HAP-1 (cell line): ENCODE results near the gene DLG2.
A peak's percentile ranks its signal among the peaks of the same experiment; 100 is the strongest.

ENCODE experiments used
- DNase-seq, 2 experiments: peaks; one replicate each; pipeline ENCODE4 v3.0.0-alpha.2; 2016 to 2020; ENCODE audit warnings: low spot score in 2 of 2
- H3K27me3 ChIP-seq: fragments of 250-450 bp; sonication (Bioruptor Pico); 2 replicates; pipeline ENCODE4 v1.5.1; 2020; ENCODE audit warnings: low read depth, mild to moderate bottlenecking, moderate library complexity
- H3K36me3 ChIP-seq: fragments of 250-450 bp; sonication (Bioruptor Pico); replicated peaks from 2 replicates; pipeline ENCODE4 v1.5.1; 2020; ENCODE audit warnings: mild to moderate bottlenecking
- H3K4me1 ChIP-seq: fragments of 250-450 bp; sonication (Bioruptor Pico); 2 replicates; pipeline ENCODE4 v1.5.1; 2020; ENCODE audit warnings: mild to moderate bottlenecking
- H3K4me3 ChIP-seq: fragments of 250-450 bp; sonication (Bioruptor Pico); 2 replicates; pipeline ENCODE4 v1.5.1; 2020; ENCODE audit warnings: mild to moderate bottlenecking, moderate library complexity
- H3K9me3 ChIP-seq: fragments of 250-450 bp; sonication (Bioruptor Pico); 2 replicates; pipeline ENCODE4 v1.5.1; 2020; ENCODE audit warnings: mild to moderate bottlenecking, moderate library complexity
- in situ Hi-C: fragments of 300-500 bp; cut with MboI; formaldehyde crosslinking; loops from 3 replicates; pipeline ENCODE4 v1.14.3; 2020; ENCODE audit warnings: low sequenced_read_pairs, inconsistent platforms, mixed read lengths

DLG2 gene

GRCh38 chr11:84497181-84497580 lies 1130.0 kb downstream of the DLG2 start:
- in situ Hi-C loops, result no loop called here
- Histone ChIP-seq H3K4me3 (no peak overlapping the region), H3K9me3 (no peaks in the 10 kb centered on the region), H3K27me3 (no peaks in the 10 kb centered on the region), H3K36me3 (no peaks in the 10 kb centered on the region), H3K4me1 (peaks cover 5% of the 10 kb centered on the region)
- DNase-seq, result no peak

GRCh38 chr11:84496122-84496521 lies 1131.0 kb downstream of the DLG2 start:
- in situ Hi-C loops, result no loop called here
- Histone ChIP-seq H3K4me1 (peaks cover 5% of the 10 kb centered on the region), H3K36me3 (no peaks in the 10 kb centered on the region), H3K9me3 (no peaks in the 10 kb centered on the region), H3K4me3 (no peak overlapping the region), H3K27me3 (no peaks in the 10 kb centered on the region)
- no peak for DNase-seq

- H3K4me1 ChIP-seq, result peaks cover 32% of the 10 kb centered on the region
Observed at GRCh38 chr11:84480131-84480530, 1147.0 kb downstream of the DLG2 start.

GRCh38 chr11:84476581-84476980 lies 1150.6 kb downstream of the DLG2 start:
- Histone ChIP-seq H3K4me1 (peaks cover 32% of the 10 kb centered on the region), H3K27me3 (no peaks in the 10 kb centered on the region), H3K9me3 (no peaks in the 10 kb centered on the region), H3K4me3 (no peak overlapping the region), H3K36me3 (no peaks in the 10 kb centered on the region)
- in situ Hi-C loops, result no loop called here
- DNase-seq, result no peak

More at GRCh38 chr11:84480131-84480530, 1147.0 kb downstream of the DLG2 start:
- no peaks in the 10 kb centered on the region for H3K27me3 ChIP-seq
- peak in 1 of 2 experiments; percentile 33 for DNase-seq
- H3K4me3 ChIP-seq, result no peak overlapping the region
- H3K36me3 ChIP-seq, result no peaks in the 10 kb centered on the region
- H3K9me3 ChIP-seq, result no peaks in the 10 kb centered on the region
- in situ Hi-C loops, result no loop called here

- no peak overlapping the region for H3K4me3 ChIP-seq
- in situ Hi-C loops, result no loop called here
- H3K27me3 ChIP-seq, result no peaks in the 10 kb centered on the region
- H3K36me3 ChIP-seq, result no peaks in the 10 kb centered on the region
- H3K9me3 ChIP-seq, result no peaks in the 10 kb centered on the region
- no peaks in the 10 kb centered on the region for H3K4me1 ChIP-seq
- DNase-seq, result no peak
Observed at GRCh38 chr11:84471501-84471900, 1155.6 kb downstream of the DLG2 start.

GRCh38 chr11:84468235-84468634 lies 1158.9 kb downstream of the DLG2 start:
- H3K27me3 ChIP-seq, result no peaks in the 10 kb centered on the region
- no peaks in the 10 kb centered on the region for H3K9me3 ChIP-seq
- in situ Hi-C loops, result no loop called here
- H3K4me1 ChIP-seq, result no peaks in the 10 kb centered on the region
- DNase-seq, result peak; percentile 13 to 33
- H3K36me3 ChIP-seq, result no peaks in the 10 kb centered on the region
- H3K4me3 ChIP-seq, result no peak overlapping the region

GRCh38 chr11:84465040-84465439 lies 1162.1 kb downstream of the DLG2 start:
- in situ Hi-C loops, result no loop called here
- no peaks in the 10 kb centered on the region for H3K27me3 ChIP-seq
- no peak for DNase-seq

GRCh38 chr11:84455691-84456090 lies 1171.5 kb downstream of the DLG2 start:
- no peak overlapping the region for H3K4me3 ChIP-seq
- no peaks in the 10 kb centered on the region for H3K9me3 ChIP-seq
- in situ Hi-C loops, result no loop called here
- H3K36me3 ChIP-seq, result no peaks in the 10 kb centered on the region
- H3K4me1 ChIP-seq, result peaks cover 4% of the 10 kb centered on the region
- DNase-seq, result no peak
- H3K27me3 ChIP-seq, result no peaks in the 10 kb centered on the region

More at GRCh38 chr11:84465040-84465439, 1162.1 kb downstream of the DLG2 start:
- no peaks in the 10 kb centered on the region for H3K4me1 ChIP-seq
- no peaks in the 10 kb centered on the region for H3K36me3 ChIP-seq
- H3K9me3 ChIP-seq, result no peaks in the 10 kb centered on the region
- no peak overlapping the region for H3K4me3 ChIP-seq

- Histone ChIP-seq H3K36me3 (no peaks in the 10 kb centered on the region), H3K27me3 (no peaks in the 10 kb centered on the region), H3K4me1 (peaks cover 8% of the 10 kb centered on the region), H3K4me3 (no peak overlapping the region), H3K9me3 (no peaks in the 10 kb centered on the region)
- DNase-seq, result no peak
- in situ Hi-C loops, result no loop called here
Observed at GRCh38 chr11:84452211-84452610, 1174.9 kb downstream of the DLG2 start.

GRCh38 chr11:84438565-84438964 lies 1188.6 kb downstream of the DLG2 start:
- Histone ChIP-seq H3K4me3 (no peak overlapping the region), H3K36me3 (no peaks in the 10 kb centered on the region), H3K9me3 (no peaks in the 10 kb centered on the region), H3K27me3 (no peaks in the 10 kb centered on the region; the same call in 1 of the 2 replicates), H3K4me1 (no peaks in the 10 kb centered on the region)
- in situ Hi-C loops, result no loop called here
- DNase-seq, result no peak

- DNase-seq, result no peak
Observed at GRCh38 chr11:84437071-84437980, 1189.8 kb downstream of the DLG2 start.

GRCh38 chr11:84430661-84431060 lies 1196.5 kb downstream of the DLG2 start:
- in situ Hi-C loops, result no loop called here
- Histone ChIP-seq H3K4me1 (no peaks in the 10 kb centered on the region), H3K27me3 (no peaks in the 10 kb centered on the region), H3K9me3 (no peaks in the 10 kb centered on the region), H3K4me3 (no peak overlapping the region), H3K36me3 (no peaks in the 10 kb centered on the region)
- no peak for DNase-seq

More at GRCh38 chr11:84437071-84437980, 1189.8 kb downstream of the DLG2 start:
- in situ Hi-C loops, result no loop called here
- Histone ChIP-seq H3K4me1 (no peaks in the 10 kb centered on the region), H3K27me3 (no peaks in the 10 kb centered on the region; the same call in 1 of the 2 replicates), H3K4me3 (no peak overlapping the region), H3K9me3 (no peaks in the 10 kb centered on the region), H3K36me3 (no peaks in the 10 kb centered on the region)

GRCh38 chr11:84425673-84426072 lies 1201.5 kb downstream of the DLG2 start:
- no peak overlapping the region for H3K4me3 ChIP-seq
- H3K4me1 ChIP-seq, result no peaks in the 10 kb centered on the region
- H3K27me3 ChIP-seq, result no peaks in the 10 kb centered on the region
- H3K36me3 ChIP-seq, result no peaks in the 10 kb centered on the region
- H3K9me3 ChIP-seq, result no peaks in the 10 kb centered on the region
- DNase-seq, result no peak
- in situ Hi-C loops, result no loop called here

- H3K27me3 ChIP-seq, result no peaks in the 10 kb centered on the region
- no peak for DNase-seq
- in situ Hi-C loops, result no loop called here
- H3K4me3 ChIP-seq, result no peak overlapping the region
- no peaks in the 10 kb centered on the region for H3K9me3 ChIP-seq
- peaks cover under 1% of the 10 kb centered on the region for H3K4me1 ChIP-seq
- no peaks in the 10 kb centered on the region for H3K36me3 ChIP-seq
Observed at GRCh38 chr11:84420271-84420670, 1206.9 kb downstream of the DLG2 start.
